Pancreas (tissue), 10 donors: ENCODE data around the gene CTNNA2. TPM values are rescaled to one million over a fixed set of nuclear protein-coding genes. Genes with fewer than 3 reads are reported as not detected.

ENCODE experiments used
- ATAC-seq, 4 donors: fragments of 200-7000 bp; cut with Tn5 transposase; one replicate each; pipeline versions ENCODE4 v1.8.0 to v1.9.1; 2020; ENCODE audit warnings: mild to moderate bottlenecking in 4 of 4, moderate library complexity in 4 of 4
- DNase-seq, 6 donors: peaks; one replicate each; pipeline ENCODE4 v3.0.0-alpha.2; 2020
- FAIRE-seq: peaks from 2 replicates; lab custom pipeline; 2012; peaks lifted over from hg19 to GRCh38; lab: Jason Lieb, UNC
- H3K27ac ChIP-seq, 4 donors: fragments of 200-600 bp; sonication (generic); 1 replicate in 3 of 4; 2 replicates in 1 of 4; pipeline versions ENCODE4 v1.5.0 to v1.8.0; 2020
- H3K27me3 ChIP-seq, 4 donors: fragments of 200-600 bp; one replicate each; pipeline ENCODE4 v1.8.0; 2021
- H3K36me3 ChIP-seq, 3 donors: fragments of 200-600 bp; sonication (generic) in 1 of 3; one replicate each; pipeline versions ENCODE4 v1.5.0 to v1.8.0; 2020 to 2021
- H3K4me1 ChIP-seq, 3 donors: fragments of 200-600 bp; one replicate each; pipeline ENCODE4 v1.8.0; 2021
- H3K4me3 ChIP-seq, 4 donors: fragments of 200-600 bp; sonication (generic) in 2 of 4; one replicate each; pipeline versions ENCODE4 v1.5.0 to v1.8.0; 2020 to 2021
- H3K9me3 ChIP-seq, 4 donors: fragments of 200-600 bp; one replicate each; pipeline ENCODE4 v1.8.0; 2021
- WGBS, 2 donors: extraction: QIAGEN DNeasy Blood & Tissue Kit; methylation state at CpG; one replicate each; pipeline ENCODE4 v1.1.7; 2013; 5-methylcytosine and 5-hydroxymethylcytosine counted together
- intact Hi-C, 3 donors: fragments of 100-400 bp; cut with DNase I; formaldehyde crosslinking; loops; one replicate each; pipeline versions ENCODE4 v1.11.1 to v1.14.2; 2022
- polyA plus RNA-seq, 2 donors: library from polyadenylated mRNA; stranded (reverse); fragments of 200-250 nt; gene quantifications; one replicate each; pipeline ENCODE4 v1.2.3, GENCODE V29; 2013
- total RNA-seq, 6 donors: library from RNA; stranded (reverse); fragmentation: NEBNext Ultra II Directional in 4 of 6; extraction: Animal tissue kit (Norgen Biotek cat#: 25700) in 4 of 6; gene quantifications; one replicate each; pipeline versions ENCODE4 v1.2.1 to v1.2.4, GENCODE V29; 2021 to 2023
- TF ChIP-seq, protein P1 (sequence below), 4 donors: fragments of 200-600 bp; sonication (generic) in 3 of 4; IDR thresholded peaks; one replicate each; pipeline versions ENCODE4 v1.5.0 to v1.8.0; 2021; ENCODE audit warnings: antibody characterized with exemption in 4 of 4
- donor health status: healthy with polysubstance abuse.
- donor health status: DM: no; HTN: no; CAD: no; lungs with moderate emphysema.
- donor health status: DM: no; HTN: no; CAD: no.
- donor health status: control.
- donor health status: control.
- donor health status: Bipolar disorder and iron deficiency.
- donor health status: DM: yes; HTN: yes; CAD: no.
- donor health status: DM: no; HTN: no; CAD: no.
- donor health status: DM: no; HTN: no; CAD: no.
- donor health status: DM: yes; HTN: yes; CAD: no.

CTNNA2 gene
- total and polyA plus RNA-seq, 8 donors = 0.25 to 12.1 (median 2.1) TPM

GRCh38 chr2:80454628-80455027 lies 941.8 kb downstream of the CTNNA2 start:
- no peaks in the 10 kb centered on the region for H3K36me3 ChIP-seq
- 48 to 57% methylated on average over 7 of the region's 7 CpGs for WGBS, 2 donors
- intact Hi-C loops = no loop called here
- DNase-seq (peak in 2 of 6 donors; percentile 9 to 29), FAIRE-seq (no peak), ATAC-seq (no peak)
- H3K4me1 ChIP-seq = no peaks in the 10 kb centered on the region
- no peaks in the 10 kb centered on the region for H3K27me3 ChIP-seq
- H3K27ac ChIP-seq = no peak overlapping the region
- H3K9me3 ChIP-seq = no peaks in the 10 kb centered on the region
- H3K4me3 ChIP-seq = no peak overlapping the region
- TF ChIP-seq, protein P1, sequence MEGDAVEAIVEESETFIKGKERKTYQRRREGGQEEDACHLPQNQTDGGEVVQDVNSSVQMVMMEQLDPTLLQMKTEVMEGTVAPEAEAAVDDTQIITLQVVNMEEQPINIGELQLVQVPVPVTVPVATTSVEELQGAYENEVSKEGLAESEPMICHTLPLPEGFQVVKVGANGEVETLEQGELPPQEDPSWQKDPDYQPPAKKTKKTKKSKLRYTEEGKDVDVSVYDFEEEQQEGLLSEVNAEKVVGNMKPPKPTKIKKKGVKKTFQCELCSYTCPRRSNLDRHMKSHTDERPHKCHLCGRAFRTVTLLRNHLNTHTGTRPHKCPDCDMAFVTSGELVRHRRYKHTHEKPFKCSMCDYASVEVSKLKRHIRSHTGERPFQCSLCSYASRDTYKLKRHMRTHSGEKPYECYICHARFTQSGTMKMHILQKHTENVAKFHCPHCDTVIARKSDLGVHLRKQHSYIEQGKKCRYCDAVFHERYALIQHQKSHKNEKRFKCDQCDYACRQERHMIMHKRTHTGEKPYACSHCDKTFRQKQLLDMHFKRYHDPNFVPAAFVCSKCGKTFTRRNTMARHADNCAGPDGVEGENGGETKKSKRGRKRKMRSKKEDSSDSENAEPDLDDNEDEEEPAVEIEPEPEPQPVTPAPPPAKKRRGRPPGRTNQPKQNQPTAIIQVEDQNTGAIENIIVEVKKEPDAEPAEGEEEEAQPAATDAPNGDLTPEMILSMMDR (IDR thresholded peaks at IDR 0.05) = no peak

DNA sequence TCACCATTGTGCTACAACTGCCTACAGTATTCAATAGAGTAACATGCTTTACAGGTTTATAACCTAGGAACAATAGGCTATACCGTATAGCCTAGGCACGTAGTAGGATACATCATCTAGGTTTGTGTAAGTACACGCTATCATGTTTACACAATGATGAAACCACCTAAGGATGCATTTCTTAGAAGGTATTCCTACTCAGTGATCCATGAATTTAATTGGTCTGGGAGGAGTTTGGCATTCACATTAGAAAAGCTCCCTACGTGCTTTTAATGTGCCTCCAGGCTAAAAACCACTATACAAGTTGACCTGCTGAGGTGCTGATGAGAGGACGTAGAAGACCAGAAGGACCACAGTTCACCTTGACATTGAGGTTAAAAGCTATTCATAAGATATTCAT lies 946.2 kb downstream of the CTNNA2 start:
- Histone ChIP-seq H3K27ac (no peak overlapping the region), H3K4me3 (no peak overlapping the region), H3K4me1 (no peaks in the 10 kb centered on the region), H3K27me3 (no peaks in the 10 kb centered on the region), H3K36me3 (no peaks in the 10 kb centered on the region), H3K9me3 (no peaks in the 10 kb centered on the region)
- WGBS, 2 donors = 64 to 75% methylated on average over 5 of the region's 5 CpGs
- DNase-seq (no peak), ATAC-seq (no peak), FAIRE-seq (no peak)
- intact Hi-C loops = no loop called here
- TF ChIP-seq, protein P1 (IDR thresholded peaks at IDR 0.05) = no peak

GRCh38 chr2:80461505-80462197 lies 948.8 kb downstream of the CTNNA2 start:
- no peaks in the 10 kb centered on the region for H3K27me3 ChIP-seq
- no peaks in the 10 kb centered on the region for H3K36me3 ChIP-seq
- DNase-seq = no peak
- H3K9me3 ChIP-seq = no peaks in the 10 kb centered on the region
- H3K27ac ChIP-seq = no peak overlapping the region
- H3K4me3 ChIP-seq = no peak overlapping the region
- intact Hi-C loops = no loop called here
- no peaks in the 10 kb centered on the region for H3K4me1 ChIP-seq
- WGBS, 2 donors = 42 to 57% methylated on average over 3 of the region's 3 CpGs
- TF ChIP-seq, protein P1 (IDR thresholded peaks at IDR 0.05) = no peak
- FAIRE-seq = no peak
- no peak for ATAC-seq

- no peaks in the 10 kb centered on the region for H3K27me3 ChIP-seq
- FAIRE-seq (no peak), ATAC-seq (no peak), DNase-seq (no peak)
- H3K36me3 ChIP-seq = no peaks in the 10 kb centered on the region
- TF ChIP-seq, protein P1 (IDR thresholded peaks at IDR 0.05) = no peak
- no peaks in the 10 kb centered on the region for H3K4me1 ChIP-seq
- WGBS, 2 donors = 48 to 56% methylated on average over 8 of the region's 8 CpGs
- H3K9me3 ChIP-seq = no peaks in the 10 kb centered on the region
- H3K4me3 ChIP-seq = no peak overlapping the region
- no peak overlapping the region for H3K27ac ChIP-seq
- intact Hi-C loops = no loop called here
These were observed 949.8 kb downstream of the CTNNA2 start for GRCh38 chr2:80462654-80463053.

- DNase-seq (no peak), FAIRE-seq (no peak), ATAC-seq (no peak)
- 60 to 67% methylated on average over 1 of the region's 1 CpG for WGBS, 2 donors
- Histone ChIP-seq H3K4me1 (no peaks in the 10 kb centered on the region), H3K27ac (no peak overlapping the region), H3K36me3 (no peaks in the 10 kb centered on the region), H3K27me3 (no peaks in the 10 kb centered on the region), H3K9me3 (no peaks in the 10 kb centered on the region), H3K4me3 (no peak overlapping the region)
- intact Hi-C loops = no loop called here
- TF ChIP-seq, protein P1 (IDR thresholded peaks at IDR 0.05) = no peak
These were observed 951.4 kb downstream of the CTNNA2 start for GRCh38 chr2:80464275-80464674.
